Tibial artery (tissue), 4 donors: ENCODE measurements around the gene PRKD1.
A peak's percentile ranks its signal among the peaks of the same experiment; 100 is the strongest.

Experiments
- DNase-seq, 2 donors: peaks; one replicate each; pipeline ENCODE4 v3.0.0-alpha.2; 2019
- H3K27ac ChIP-seq, 2 donors: fragments of 200-600 bp; sonication (generic) in 1 of 2; 1 replicate in 1 of 2; 2 replicates in 1 of 2; pipeline ENCODE4 v1.5.1; 2018 to 2019; ENCODE audit warnings: mild to moderate bottlenecking in 1 of 2
- H3K27me3 ChIP-seq, 2 donors: fragments of 200-600 bp; sonication (generic) in 1 of 2; one replicate each; pipeline versions ENCODE4 v1.5.1 to v1.6.0; 2016 to 2019
- H3K36me3 ChIP-seq, 3 donors: fragments of 200-600 bp; sonication (generic) in 2 of 3; one replicate each; pipeline ENCODE4 v1.5.1; 2016 to 2019; ENCODE audit warnings: mild to moderate bottlenecking in 2 of 3
- H3K4me1 ChIP-seq, 4 donors: fragments of 200-600 bp; sonication (generic) in 2 of 4; 1 replicate in 3 of 4; 2 replicates in 1 of 4; pipeline ENCODE4 v1.5.1; 2016 to 2019
- H3K4me3 ChIP-seq, 2 donors: fragments of 200-600 bp; sonication (generic) in 1 of 2; 1 replicate in 1 of 2; 2 replicates in 1 of 2; pipeline ENCODE4 v1.5.1; 2018 to 2019; ENCODE audit warnings: mild to moderate bottlenecking in 2 of 2
- H3K9me3 ChIP-seq, 3 donors: fragments of 200-600 bp; sonication (generic) in 1 of 3; one replicate each; pipeline ENCODE4 v1.5.1; 2016 to 2019
- intact Hi-C: fragments of 100-400 bp; cut with DNase I; formaldehyde crosslinking; loops from one replicate; pipeline ENCODE4 v1.15.0; 2023; ENCODE audit warnings: low total_unique reads
- TF ChIP-seq, protein P1 (sequence below), 2 experiments: fragments of 200-600 bp in 1 of 2; fragments of 450-650 bp in 1 of 2; IDR thresholded peaks; one replicate each; pipeline ENCODE4 v1.5.1; 2017 to 2019; ENCODE audit warnings: antibody characterized with exemption in 2 of 2, mild to moderate bottlenecking in 1 of 2, moderate library complexity in 1 of 2

PRKD1 gene

DNA sequence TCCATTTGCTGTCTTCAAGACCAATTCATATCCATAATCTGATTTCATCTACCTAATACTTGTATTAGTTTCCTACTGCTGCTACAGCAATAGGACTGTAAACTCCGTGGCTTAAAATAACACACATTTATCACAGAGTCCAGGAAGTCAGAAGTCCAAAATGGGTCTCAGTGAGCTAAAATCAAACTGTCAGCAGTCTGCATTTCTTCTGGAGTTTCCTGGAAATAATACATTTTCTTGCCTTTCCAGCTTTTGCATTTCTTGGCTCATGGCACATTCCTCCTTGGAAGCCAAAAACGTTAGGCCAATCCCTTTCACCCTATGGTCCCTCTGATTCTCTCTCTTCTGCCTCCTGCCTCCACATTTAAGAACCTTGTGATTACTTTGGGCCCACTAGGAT is 239.8 kb downstream of the PRKD1 start:
- intact Hi-C loops, result no loop called here
- TF ChIP-seq, protein P1, sequence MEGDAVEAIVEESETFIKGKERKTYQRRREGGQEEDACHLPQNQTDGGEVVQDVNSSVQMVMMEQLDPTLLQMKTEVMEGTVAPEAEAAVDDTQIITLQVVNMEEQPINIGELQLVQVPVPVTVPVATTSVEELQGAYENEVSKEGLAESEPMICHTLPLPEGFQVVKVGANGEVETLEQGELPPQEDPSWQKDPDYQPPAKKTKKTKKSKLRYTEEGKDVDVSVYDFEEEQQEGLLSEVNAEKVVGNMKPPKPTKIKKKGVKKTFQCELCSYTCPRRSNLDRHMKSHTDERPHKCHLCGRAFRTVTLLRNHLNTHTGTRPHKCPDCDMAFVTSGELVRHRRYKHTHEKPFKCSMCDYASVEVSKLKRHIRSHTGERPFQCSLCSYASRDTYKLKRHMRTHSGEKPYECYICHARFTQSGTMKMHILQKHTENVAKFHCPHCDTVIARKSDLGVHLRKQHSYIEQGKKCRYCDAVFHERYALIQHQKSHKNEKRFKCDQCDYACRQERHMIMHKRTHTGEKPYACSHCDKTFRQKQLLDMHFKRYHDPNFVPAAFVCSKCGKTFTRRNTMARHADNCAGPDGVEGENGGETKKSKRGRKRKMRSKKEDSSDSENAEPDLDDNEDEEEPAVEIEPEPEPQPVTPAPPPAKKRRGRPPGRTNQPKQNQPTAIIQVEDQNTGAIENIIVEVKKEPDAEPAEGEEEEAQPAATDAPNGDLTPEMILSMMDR (IDR thresholded peaks at IDR 0.05), result no peak
- no peaks in the 10 kb centered on the region for H3K9me3 ChIP-seq
- H3K27ac ChIP-seq, result no peak overlapping the region
- DNase-seq, result no peak
- H3K4me1 ChIP-seq, result peaks cover 0 to 39% (median 8%) of the 10 kb centered on the region in 4 donors
- H3K27me3 ChIP-seq, result no peaks in the 10 kb centered on the region
- no peak overlapping the region for H3K4me3 ChIP-seq
- no peaks in the 10 kb centered on the region for H3K36me3 ChIP-seq

DNA sequence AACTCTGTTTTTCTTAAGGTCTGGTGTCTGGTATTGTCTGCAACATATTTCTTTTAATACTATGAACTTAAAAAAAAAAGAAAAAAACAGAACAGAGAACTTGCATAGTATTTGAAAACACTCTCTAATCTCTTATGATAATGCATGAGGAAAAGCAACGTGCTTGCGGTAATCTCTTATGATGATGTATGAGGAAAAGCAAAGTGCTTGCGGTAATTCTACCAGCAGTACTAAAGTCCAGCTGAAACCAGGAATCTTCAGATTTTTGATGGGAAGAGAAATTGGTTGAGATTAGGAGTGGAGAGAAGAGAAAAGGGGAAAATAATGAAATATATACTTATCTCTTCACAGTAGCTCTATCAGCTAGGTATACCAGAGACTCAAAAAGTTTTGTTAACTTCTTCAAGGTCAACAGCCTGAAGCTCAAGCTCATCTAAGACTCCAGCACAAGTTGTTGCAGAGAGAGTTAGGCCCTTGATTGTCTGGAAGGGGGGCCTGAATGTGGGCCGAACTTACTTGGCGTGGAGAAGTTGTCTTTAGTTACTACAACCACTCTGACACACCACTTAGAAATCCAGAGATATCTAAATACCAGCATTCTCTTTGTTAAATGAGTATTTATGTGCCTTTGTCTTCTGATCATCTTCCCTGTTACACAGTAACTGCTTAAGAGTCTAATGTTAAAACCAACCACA is 240.4 kb downstream of the PRKD1 start:
- TF ChIP-seq, protein P1 (IDR thresholded peaks at IDR 0.05), result no peak
- no peak overlapping the region for H3K27ac ChIP-seq
- DNase-seq, result no peak
- H3K36me3 ChIP-seq, result no peaks in the 10 kb centered on the region
- peaks cover 0 to 45% (median 10%) of the 10 kb centered on the region in 4 donors for H3K4me1 ChIP-seq
- H3K9me3 ChIP-seq, result no peaks in the 10 kb centered on the region
- no peak overlapping the region for H3K4me3 ChIP-seq
- H3K27me3 ChIP-seq, result no peaks in the 10 kb centered on the region
- intact Hi-C loops, result no loop called here

DNA sequence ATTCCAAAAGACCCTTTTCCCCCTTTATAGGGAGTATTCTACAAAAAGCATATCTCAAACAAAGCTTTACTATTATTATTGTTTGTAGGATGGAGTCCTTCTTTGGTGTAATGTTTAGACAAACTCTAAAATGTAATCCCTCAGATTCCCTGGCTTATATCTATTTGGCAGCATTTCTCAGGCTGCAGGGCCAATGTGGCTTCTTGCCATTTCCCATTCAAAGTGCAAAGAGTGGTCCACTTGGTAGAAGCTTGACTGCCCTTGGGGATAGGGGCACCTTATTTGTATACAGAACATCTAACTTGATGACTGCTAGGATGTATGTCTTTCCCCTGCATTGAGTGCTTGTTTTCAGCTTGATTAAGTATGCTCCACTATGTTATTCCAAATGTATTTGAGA is 242.7 kb downstream of the PRKD1 start:
- Histone ChIP-seq H3K9me3 (no peaks in the 10 kb centered on the region), H3K27me3 (no peaks in the 10 kb centered on the region), H3K4me1 (peaks cover 0 to 64% (median 12%) of the 10 kb centered on the region in 4 donors), H3K36me3 (no peaks in the 10 kb centered on the region), H3K4me3 (no peak overlapping the region), H3K27ac (no peak overlapping the region)
- intact Hi-C loops, result no loop called here
- no peak for DNase-seq
- TF ChIP-seq, protein P1 (IDR thresholded peaks at IDR 0.05), result no peak

DNA sequence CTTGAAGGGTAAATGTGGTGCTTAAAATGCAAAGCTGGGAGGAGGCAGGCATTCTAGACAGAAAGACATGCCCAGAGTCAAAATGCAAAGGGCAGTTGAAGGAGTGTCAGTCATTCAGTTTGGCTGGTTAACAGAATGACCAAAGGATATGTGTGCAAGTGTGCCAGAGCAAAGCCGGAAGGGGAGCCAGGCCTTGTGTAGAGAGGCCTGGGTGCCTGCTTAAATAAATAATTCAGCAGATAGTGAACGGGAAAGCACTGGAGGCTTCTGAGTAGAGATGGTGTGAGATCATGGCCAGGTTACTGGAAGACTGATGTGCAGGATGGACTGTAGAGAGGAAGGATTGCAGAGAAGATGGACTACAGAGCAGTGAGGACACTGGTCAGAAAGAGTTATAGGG is 244.9 kb downstream of the PRKD1 start:
- no peak for DNase-seq
- TF ChIP-seq, protein P1 (IDR thresholded peaks at IDR 0.05), result no peak
- Histone ChIP-seq H3K36me3 (no peaks in the 10 kb centered on the region), H3K9me3 (no peaks in the 10 kb centered on the region), H3K27me3 (no peaks in the 10 kb centered on the region), H3K4me3 (no peak overlapping the region), H3K27ac (no peak overlapping the region), H3K4me1 (peaks cover 0 to 61% (median 12%) of the 10 kb centered on the region in 4 donors)
- intact Hi-C loops, result no loop called here

DNA sequence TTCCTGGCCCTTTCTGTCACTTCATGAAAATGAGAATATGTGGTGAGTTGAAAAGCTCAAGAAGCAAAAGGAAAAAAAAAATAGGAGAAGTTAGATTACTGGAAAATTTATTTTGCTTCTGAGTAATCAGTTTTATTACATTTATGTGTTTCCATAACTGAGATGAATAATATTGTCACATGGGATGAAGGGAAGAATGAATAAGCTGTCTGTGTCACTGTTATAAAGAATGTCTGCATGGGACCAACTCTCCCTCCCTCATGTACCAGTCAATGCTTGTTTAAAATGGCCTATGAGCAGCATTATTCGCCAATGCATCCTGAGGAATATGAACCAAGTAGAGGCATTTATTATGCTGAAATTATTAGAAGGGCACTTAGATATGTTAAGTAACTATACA is 246.3 kb downstream of the PRKD1 start:
- DNase-seq, result no peak
- peak overlapping the region in 1 of 2 donors; percentile 41 for H3K27ac ChIP-seq
- H3K27me3 ChIP-seq, result no peaks in the 10 kb centered on the region
- TF ChIP-seq, protein P1 (IDR thresholded peaks at IDR 0.05), result no peak
- no peaks in the 10 kb centered on the region for H3K36me3 ChIP-seq
- intact Hi-C loops, result no loop called here
- peaks cover 0 to 51% (median 12%) of the 10 kb centered on the region in 4 donors for H3K4me1 ChIP-seq
- no peak overlapping the region for H3K4me3 ChIP-seq
- no peaks in the 10 kb centered on the region for H3K9me3 ChIP-seq
